Cardiac fibroblast (primary cell): ENCODE results near the gene RPL21.

Experiments used
- DNase-seq, 2 donors: peaks; one replicate each; pipeline versions ENCODE4 v3.0.0 to v3.0.0-alpha.2; 2010; ENCODE audit warnings: low read depth in 2 of 2
- H3K4me3 ChIP-seq, 2 donors: replicated peaks in 1 of 2; 1 replicate in 1 of 2; 2 replicates in 1 of 2; pipeline ENCODE4 v1.5.1; 2011; ENCODE audit warnings: low read depth in 2 of 2, low read length in 2 of 2, mild to moderate bottlenecking in 2 of 2, moderate library complexity in 1 of 2
- CTCF ChIP-seq: IDR thresholded peaks from one replicate; pipeline ENCODE4 v1.5.1; 2011; ENCODE audit warnings: low read depth, mild to moderate bottlenecking, low read length, inconsistent platforms

The RPL21 gene

GRCh38 chr13:27233964-27234363 lies 17.4 kb upstream of the RPL21 start:
- DNase-seq: no peak
- H3K4me3 ChIP-seq: no peak overlapping the region
- TF ChIP-seq CTCF: no peak

GRCh38 chr13:27236478-27236877 lies 14.9 kb upstream of the RPL21 start:
- no peak for TF ChIP-seq CTCF
- H3K4me3 ChIP-seq: no peak overlapping the region
- no peak for DNase-seq

- no peak for TF ChIP-seq CTCF
- no peak for DNase-seq
- no peak overlapping the region for H3K4me3 ChIP-seq
Measured at GRCh38 chr13:27242702-27243101, 8.7 kb upstream of the RPL21 start.

- DNase-seq: no peak
- no peak for TF ChIP-seq CTCF
- H3K4me3 ChIP-seq: no peak overlapping the region
Measured at GRCh38 chr13:27245610-27246009, 5.7 kb upstream of the RPL21 start.

GRCh38 chr13:27250833-27251165 lies 559 bp upstream of the RPL21 start:
- no peak for DNase-seq
- TF ChIP-seq CTCF: no peak
- H3K4me3 ChIP-seq: peak overlapping the region; percentile 96 to 98

- no peak for TF ChIP-seq CTCF
- peak overlapping the region; percentile 96 to 98 for H3K4me3 ChIP-seq
- DNase-seq: no peak
Measured at GRCh38 chr13:27252467-27252866, 1.1 kb downstream of the RPL21 start.

- TF ChIP-seq CTCF: no peak
- H3K4me3 ChIP-seq: no peak overlapping the region
- no peak for DNase-seq
Measured at GRCh38 chr13:27257233-27257568, 5.8 kb downstream of the RPL21 start.
